ENCODE results near the gene HEYL.

Gene HEYL

GRCh38 chr1:39596163-39596562, 43.3 kb downstream of the HEYL start:
- Histone ChIP-seq H3K9me2 (replicated peaks; ENCODE audit: low read depth, low read length) (no peaks in the 10 kb centered on the region), H3K27me3 (ENCODE audit: insufficient read depth, low read length, poor library complexity, severe bottlenecking) (no peaks in the 10 kb centered on the region), H3F3A (ENCODE audit: low read depth) (no peaks in the 10 kb centered on the region), H2AFZ (ENCODE audit: low read length) (no peak overlapping the region; the same call in 1 of the 2 replicates), H3K4me2 (ENCODE audit: low read depth, low read length, poor library complexity, severe bottlenecking) (no peak overlapping the region), H3K79me2 (ENCODE audit: insufficient read depth, low read length) (no peaks in the 10 kb centered on the region), H3K9ac (ENCODE audit: low read depth, low read length, poor library complexity, severe bottlenecking) (no peak overlapping the region), H3K36me3 (ENCODE audit: insufficient read depth, low read length) (no peaks in the 10 kb centered on the region), H3K4me1 (ENCODE audit: insufficient read depth, low read length, poor library complexity, severe bottlenecking) (no peaks in the 10 kb centered on the region), H4K20me1 (ENCODE audit: insufficient read depth, low read length, poor library complexity, severe bottlenecking) (no peaks in the 10 kb centered on the region), H3K9me3 (ENCODE audit: insufficient read depth, low read depth, low read length) (no peaks in the 10 kb centered on the region), H3K4me3 (ENCODE audit: low read length, poor library complexity, severe bottlenecking) (no peak overlapping the region)
- TF ChIP-seq EZH2phosphoT487 (IDR thresholded peaks at IDR 0.05; ENCODE audit: borderline replicate concordance) (no peak), CTCF (conservative IDR thresholded peaks at IDR 0.05; ENCODE audit: low read length) (no peak)

GRCh38 chr1:39593386-39593785, 46.1 kb downstream of the HEYL start:
- Histone ChIP-seq H2AFZ (ENCODE audit: low read length) (no peak overlapping the region), H3F3A (ENCODE audit: low read depth) (no peaks in the 10 kb centered on the region), H3K36me3 (ENCODE audit: insufficient read depth, low read length) (no peaks in the 10 kb centered on the region), H3K4me2 (ENCODE audit: low read depth, low read length, poor library complexity, severe bottlenecking) (no peak overlapping the region), H3K27me3 (ENCODE audit: insufficient read depth, low read length, poor library complexity, severe bottlenecking) (no peaks in the 10 kb centered on the region), H3K9me3 (ENCODE audit: insufficient read depth, low read depth, low read length) (no peaks in the 10 kb centered on the region), H3K9ac (ENCODE audit: low read depth, low read length, poor library complexity, severe bottlenecking) (no peak overlapping the region), H3K9me2 (replicated peaks; ENCODE audit: low read depth, low read length) (no peaks in the 10 kb centered on the region), H3K4me3 (ENCODE audit: low read length, poor library complexity, severe bottlenecking) (no peak overlapping the region), H3K4me1 (ENCODE audit: insufficient read depth, low read length, poor library complexity, severe bottlenecking) (no peaks in the 10 kb centered on the region), H3K79me2 (ENCODE audit: insufficient read depth, low read length) (no peaks in the 10 kb centered on the region), H4K20me1 (ENCODE audit: insufficient read depth, low read length, poor library complexity, severe bottlenecking) (no peaks in the 10 kb centered on the region)
- TF ChIP-seq CTCF (conservative IDR thresholded peaks at IDR 0.05; ENCODE audit: low read length), result no peak

- TF ChIP-seq EZH2phosphoT487 (IDR thresholded peaks at IDR 0.05; ENCODE audit: borderline replicate concordance) (no peak), CTCF (conservative IDR thresholded peaks at IDR 0.05; ENCODE audit: low read length) (no peak)
- no peak overlapping the region for H2AFZ ChIP-seq (ENCODE audit: low read length)
- H3K27me3 ChIP-seq (ENCODE audit: insufficient read depth, low read length, poor library complexity, severe bottlenecking), result no peaks in the 10 kb centered on the region
- H3K4me3 ChIP-seq (ENCODE audit: low read length, poor library complexity, severe bottlenecking), result no peak overlapping the region
- no peaks in the 10 kb centered on the region for H3K9me2 ChIP-seq (replicated peaks; ENCODE audit: low read depth, low read length)
- no peak overlapping the region for H3K9ac ChIP-seq (ENCODE audit: low read depth, low read length, poor library complexity, severe bottlenecking)
- H3K4me2 ChIP-seq (ENCODE audit: low read depth, low read length, poor library complexity, severe bottlenecking), result no peak overlapping the region
- H3K4me1 ChIP-seq (ENCODE audit: insufficient read depth, low read length, poor library complexity, severe bottlenecking), result no peaks in the 10 kb centered on the region
- H3K36me3 ChIP-seq (ENCODE audit: insufficient read depth, low read length), result no peaks in the 10 kb centered on the region
- no peaks in the 10 kb centered on the region for H3K79me2 ChIP-seq (ENCODE audit: insufficient read depth, low read length)
- H3K9me3 ChIP-seq (ENCODE audit: insufficient read depth, low read depth, low read length), result no peaks in the 10 kb centered on the region
- no peaks in the 10 kb centered on the region for H3F3A ChIP-seq (ENCODE audit: low read depth)
- H4K20me1 ChIP-seq (ENCODE audit: insufficient read depth, low read length, poor library complexity, severe bottlenecking), result no peaks in the 10 kb centered on the region
Measured at GRCh38 chr1:39592069-39592468, 47.4 kb downstream of the HEYL start.
